HEK293T (cell line): ENCODE results near the gene PKD1L1.

ENCODE experiments used
- BHLHE40 ChIP-seq: fragments of 450-650 bp; IDR thresholded peaks from 2 replicates; pipeline ENCODE4 v1.6.1; 2016; ENCODE audit warnings: mild to moderate bottlenecking, moderate library complexity, borderline replicate concordance
- CTBP1 ChIP-seq: fragments of 450-650 bp; IDR thresholded peaks from 2 replicates; pipeline ENCODE4 v1.6.1; 2016; ENCODE audit warnings: borderline replicate concordance
- ELF4 ChIP-seq: fragments of 450-650 bp; IDR thresholded peaks from 2 replicates; pipeline ENCODE4 v1.6.1; 2017; ENCODE audit warnings: antibody characterized with exemption
- FOXA1 ChIP-seq: fragments of 450-650 bp; IDR thresholded peaks from 2 replicates; pipeline ENCODE4 v1.6.1; 2016; ENCODE audit warnings: mild to moderate bottlenecking
- FOXM1 ChIP-seq: fragments of 450-650 bp; IDR thresholded peaks from 2 replicates; pipeline ENCODE4 v1.6.1; 2017; ENCODE audit warnings: mild to moderate bottlenecking, borderline replicate concordance
- LEF1 ChIP-seq: fragments of 450-650 bp; IDR thresholded peaks from 2 replicates; pipeline ENCODE4 v1.6.1; 2017; ENCODE audit warnings: mild to moderate bottlenecking, borderline replicate concordance
- SP1 ChIP-seq: fragments of 450-650 bp; IDR thresholded peaks from 2 replicates; pipeline ENCODE4 v1.6.1; 2017
- TARDBP ChIP-seq: fragments of 450-650 bp; IDR thresholded peaks from 2 replicates; pipeline ENCODE4 v1.6.1; 2016

DNA sequence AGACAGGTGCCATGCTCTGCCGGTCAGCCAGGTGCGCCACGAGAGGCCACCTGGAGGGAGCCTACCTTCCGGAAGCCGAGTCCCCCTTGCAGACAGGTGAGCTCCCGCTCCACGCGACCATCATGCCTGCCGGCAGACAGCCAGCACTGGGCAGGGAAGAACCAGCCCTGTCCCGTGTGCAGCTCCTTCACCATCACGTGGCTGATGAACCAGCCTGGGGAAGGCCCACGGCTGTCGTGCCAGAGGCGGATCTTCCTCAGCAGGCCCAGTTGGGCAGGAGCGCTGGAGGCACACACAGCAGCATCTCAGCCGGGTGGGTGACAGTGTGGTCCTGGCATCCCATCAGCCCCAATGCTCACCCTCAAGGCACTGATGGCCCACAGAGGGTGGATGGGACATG is 108.9 kb downstream of the PKD1L1 start:
- no peak for TF ChIP-seq CTBP1
- TF ChIP-seq TARDBP = no peak
- no peak for TF ChIP-seq BHLHE40
- no peak for TF ChIP-seq ELF4
- no peak for TF ChIP-seq SP1
- TF ChIP-seq LEF1 = no peak
- no peak for TF ChIP-seq FOXA1
- no peak for TF ChIP-seq FOXM1
